Skeletal muscle satellite cell (primary cell): ENCODE measurements around the gene ZNF248.
"Not testable (repeated sequence)": the region's sequence is repeated elsewhere in the genome, so short reads cannot be mapped to it uniquely, and the experiment has no call there.

Experiments
- H3K27me3 ChIP-seq: 2 replicates; pipeline ENCODE4 v1.7.0; 2013; ENCODE audit warnings: low read length; ENCODE audit not compliant: control insufficient read depth, insufficient read depth
- H3K36me3 ChIP-seq: 2 replicates; pipeline ENCODE4 v1.7.0; 2013; ENCODE audit warnings: mild to moderate bottlenecking, control low read depth, low read length; ENCODE audit not compliant: insufficient read depth
- H3K4me1 ChIP-seq: 2 replicates; pipeline ENCODE4 v1.7.0; 2013; ENCODE audit warnings: low read length; ENCODE audit not compliant: control insufficient read depth, insufficient read depth
- H3K4me2 ChIP-seq: 2 replicates; pipeline ENCODE4 v1.7.0; 2013; ENCODE audit warnings: mild to moderate bottlenecking, low read length
- H3K4me3 ChIP-seq: 2 replicates; pipeline ENCODE4 v1.7.0; 2013; ENCODE audit warnings: low read length
- H3K9ac ChIP-seq: 2 replicates; pipeline ENCODE4 v1.7.0; 2013; ENCODE audit warnings: mild to moderate bottlenecking, low read depth, low read length, moderate library complexity
- H3K9me3 ChIP-seq: replicated peaks from 2 replicates; pipeline ENCODE4 v1.7.0; 2013; ENCODE audit warnings: mild to moderate bottlenecking, control low read depth, low read length

The ZNF248 gene

DNA sequence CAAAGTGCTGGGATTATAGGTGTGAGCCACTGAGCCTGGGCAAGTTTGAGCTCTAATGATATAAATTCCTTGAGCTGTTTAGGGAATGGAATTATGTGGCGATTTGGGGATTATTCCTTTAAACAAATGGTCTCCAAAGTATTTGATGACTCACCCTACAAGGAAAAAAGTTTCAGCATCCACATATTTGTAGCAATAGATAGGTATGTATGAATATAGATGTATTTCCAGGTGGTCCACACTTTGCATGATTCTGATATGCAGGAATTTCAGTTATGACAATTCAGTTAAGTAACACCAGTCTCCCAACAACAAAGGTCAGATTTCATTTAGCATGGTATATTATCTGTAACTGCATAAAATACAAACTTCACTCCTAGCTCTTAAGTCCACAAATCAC, 92.2 kb downstream of the ZNF248 start:
- Histone ChIP-seq H3K4me2 (no peak overlapping the region), H3K9ac (no peak overlapping the region)

DNA sequence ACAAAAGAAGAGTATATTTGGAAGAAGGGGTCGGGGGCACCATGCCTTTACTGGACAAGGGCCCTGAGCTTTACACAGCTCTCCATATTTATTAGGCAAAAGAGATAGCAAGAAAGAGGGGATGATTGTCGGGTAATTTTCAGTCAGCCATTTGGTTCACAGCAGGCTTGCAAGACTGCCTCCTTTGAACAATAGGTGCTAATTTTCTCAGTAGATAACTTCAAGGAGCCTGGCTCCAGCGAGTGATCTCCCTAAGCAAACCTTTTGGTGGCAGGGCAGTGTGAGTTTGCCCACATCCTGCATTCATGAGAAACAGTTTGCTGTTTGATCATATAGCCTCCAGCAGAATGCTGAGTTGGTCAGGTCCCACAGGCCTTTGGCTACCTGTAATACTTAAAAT, 94.3 kb downstream of the ZNF248 start:
- Histone ChIP-seq H3K4me3 (no peak overlapping the region), H3K4me1 (no peaks in the 10 kb centered on the region), H3K9ac (no peak overlapping the region), H3K9me3 (no peaks in the 10 kb centered on the region), H3K36me3 (no peaks in the 10 kb centered on the region), H3K27me3 (no peaks in the 10 kb centered on the region), H3K4me2 (no peak overlapping the region)

More for the DNA sequence above, 92.2 kb downstream of the ZNF248 start:
- Histone ChIP-seq H3K27me3 (no peaks in the 10 kb centered on the region), H3K4me1 (no peaks in the 10 kb centered on the region), H3K9me3 (no peaks in the 10 kb centered on the region), H3K4me3 (no peak overlapping the region), H3K36me3 (no peaks in the 10 kb centered on the region)

DNA sequence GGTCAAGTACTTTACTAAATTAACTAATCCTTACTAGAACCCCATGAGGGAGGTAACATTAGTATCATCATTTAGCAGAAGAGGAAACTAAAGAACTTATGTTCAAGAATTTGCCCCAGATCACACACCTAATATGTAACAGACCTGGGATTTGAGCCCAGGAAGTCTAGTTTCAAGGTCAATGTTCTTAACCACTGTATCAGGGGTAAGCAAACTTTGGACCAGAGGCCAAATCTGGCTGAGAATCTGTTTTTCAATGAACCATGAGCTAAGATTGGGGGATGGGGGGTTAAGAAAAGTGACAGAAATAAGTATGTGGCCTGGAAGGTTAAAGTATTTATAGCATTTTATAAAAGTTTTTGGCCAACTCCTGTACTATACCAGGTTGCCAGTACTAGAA, 95.1 kb downstream of the ZNF248 start:
- H3K27me3 ChIP-seq, result no peaks in the 10 kb centered on the region
- no peaks in the 10 kb centered on the region for H3K9me3 ChIP-seq
- H3K4me3 ChIP-seq, result no peak overlapping the region
- H3K4me1 ChIP-seq, result no peaks in the 10 kb centered on the region
- H3K9ac ChIP-seq, result no peak overlapping the region
- no peaks in the 10 kb centered on the region for H3K36me3 ChIP-seq
- no peak overlapping the region for H3K4me2 ChIP-seq

DNA sequence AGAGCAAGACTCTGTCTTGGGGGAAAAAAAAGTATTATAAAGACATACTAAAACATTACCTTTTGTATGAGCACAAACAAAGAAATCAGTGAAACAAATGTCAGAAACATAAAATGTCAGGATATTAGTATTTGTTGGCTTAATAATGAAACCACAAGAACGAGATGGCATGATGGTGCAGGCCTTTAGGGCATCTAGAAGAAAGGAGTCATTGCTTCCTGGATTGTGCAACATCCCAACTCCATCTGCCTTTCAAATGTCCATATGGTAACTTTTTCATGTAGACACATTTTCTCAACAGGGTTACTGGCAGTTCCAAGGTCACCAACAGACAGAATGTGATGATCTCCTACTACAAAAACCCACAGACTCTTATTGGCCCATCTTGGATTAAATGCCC, 96.6 kb downstream of the ZNF248 start:
- Histone ChIP-seq H3K4me3 (no peak overlapping the region), H3K4me1 (no peaks in the 10 kb centered on the region), H3K9ac (no peak overlapping the region), H3K9me3 (no peaks in the 10 kb centered on the region), H3K27me3 (no peaks in the 10 kb centered on the region), H3K36me3 (no peaks in the 10 kb centered on the region), H3K4me2 (no peak overlapping the region)

DNA sequence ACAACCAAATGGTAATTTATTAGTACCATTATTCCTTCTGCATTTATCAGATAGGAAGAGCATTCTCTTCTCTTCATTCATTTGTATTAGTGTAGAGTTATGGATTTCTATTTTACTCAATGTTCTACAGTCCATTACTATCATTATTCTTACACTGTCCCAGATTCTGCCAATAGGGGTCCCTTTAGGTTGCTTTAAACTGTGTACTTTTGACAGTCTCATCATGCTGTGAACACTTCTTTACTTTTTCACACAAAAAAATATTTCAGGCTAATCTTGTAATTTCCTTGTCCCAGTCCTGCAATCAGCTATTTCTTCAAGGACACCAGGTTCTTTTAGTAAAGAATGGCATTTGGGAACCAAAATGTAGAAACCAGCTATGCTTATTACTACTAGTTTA, 99.3 kb downstream of the ZNF248 start:
- no peak overlapping the region for H3K4me3 ChIP-seq
- no peak overlapping the region for H3K9ac ChIP-seq
- H3K27me3 ChIP-seq, result no peaks in the 10 kb centered on the region
- no peak overlapping the region for H3K4me2 ChIP-seq
- H3K9me3 ChIP-seq, result no peaks in the 10 kb centered on the region
- H3K4me1 ChIP-seq, result no peaks in the 10 kb centered on the region
- H3K36me3 ChIP-seq, result no peaks in the 10 kb centered on the region

DNA sequence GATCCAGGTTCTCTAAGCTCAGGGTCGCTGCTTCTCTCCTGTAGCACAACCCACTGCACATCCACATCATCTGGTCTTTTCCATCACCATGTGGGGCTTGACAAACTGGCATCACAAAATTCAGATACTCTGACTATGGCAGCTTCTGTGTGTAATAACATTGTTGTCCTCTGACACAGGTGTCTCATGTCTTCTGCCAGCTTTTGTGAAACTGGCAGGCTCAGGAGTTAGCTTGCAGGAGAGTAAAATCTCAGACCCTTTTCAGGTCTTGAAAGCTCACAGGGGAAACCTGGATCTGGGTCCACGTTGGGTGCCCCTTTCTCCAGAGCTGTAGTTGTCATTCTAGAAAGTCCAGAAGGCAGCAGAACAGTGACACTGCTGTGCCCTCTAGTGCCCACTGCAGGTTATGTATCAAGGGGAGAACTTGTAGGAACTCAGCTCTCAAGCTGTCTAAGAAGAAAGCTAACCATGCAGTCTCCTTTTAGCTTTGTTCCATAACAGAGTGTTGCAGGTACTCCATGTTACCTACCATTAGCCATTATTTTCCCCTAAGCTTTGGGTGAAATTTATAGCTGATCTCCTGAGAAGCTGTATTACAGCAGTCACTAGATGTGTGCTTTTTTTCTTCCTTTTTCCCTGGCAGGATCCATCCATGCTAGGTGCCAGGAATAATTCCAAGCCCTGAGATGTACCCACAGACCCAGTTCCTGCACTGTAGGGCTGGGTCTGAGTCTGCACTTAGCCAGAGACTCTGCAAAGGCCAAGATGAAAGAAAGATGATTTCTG, 102.7 kb downstream of the ZNF248 start:
- no peak overlapping the region for H3K4me3 ChIP-seq
- H3K9ac ChIP-seq, result no peak overlapping the region

DNA sequence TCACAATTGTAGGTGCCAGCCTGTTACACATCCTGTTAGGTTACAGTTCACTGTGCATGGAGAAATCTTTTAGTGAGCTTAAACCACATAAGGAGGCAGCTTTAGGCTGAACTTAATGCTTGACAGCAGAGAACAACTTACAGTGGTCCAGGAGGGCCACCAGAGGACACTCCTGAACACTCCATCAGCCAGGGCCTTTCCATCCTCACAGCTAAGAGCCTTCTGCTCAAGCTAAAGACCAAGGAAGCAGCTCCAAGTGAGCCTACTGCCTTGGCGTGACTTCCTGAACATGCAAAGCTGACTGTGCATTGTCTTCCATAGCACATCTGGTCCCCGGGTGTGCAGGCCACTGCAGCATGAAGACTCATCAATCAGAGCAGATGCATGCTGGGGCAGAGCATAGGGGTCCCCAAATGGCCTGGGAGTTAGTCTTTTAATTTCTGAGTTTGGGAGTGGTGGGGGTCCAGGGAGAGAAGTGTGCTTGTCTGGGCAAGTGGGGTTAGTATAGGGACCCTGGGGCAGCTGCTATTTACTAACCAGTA, 105.0 kb downstream of the ZNF248 start:
- no peak overlapping the region for H3K4me2 ChIP-seq
- H3K4me3 ChIP-seq, result no peak overlapping the region
- H3K9me3 ChIP-seq, result no peaks in the 10 kb centered on the region
- no peaks in the 10 kb centered on the region for H3K27me3 ChIP-seq
- no peaks in the 10 kb centered on the region for H3K36me3 ChIP-seq
- no peaks in the 10 kb centered on the region for H3K4me1 ChIP-seq
- no peak overlapping the region for H3K9ac ChIP-seq

More for the DNA sequence above, 102.7 kb downstream of the ZNF248 start:
- no peaks in the 10 kb centered on the region for H3K36me3 ChIP-seq
- no peaks in the 10 kb centered on the region for H3K9me3 ChIP-seq
- no peaks in the 10 kb centered on the region for H3K4me1 ChIP-seq
- no peak overlapping the region for H3K4me2 ChIP-seq
- no peaks in the 10 kb centered on the region for H3K27me3 ChIP-seq

DNA sequence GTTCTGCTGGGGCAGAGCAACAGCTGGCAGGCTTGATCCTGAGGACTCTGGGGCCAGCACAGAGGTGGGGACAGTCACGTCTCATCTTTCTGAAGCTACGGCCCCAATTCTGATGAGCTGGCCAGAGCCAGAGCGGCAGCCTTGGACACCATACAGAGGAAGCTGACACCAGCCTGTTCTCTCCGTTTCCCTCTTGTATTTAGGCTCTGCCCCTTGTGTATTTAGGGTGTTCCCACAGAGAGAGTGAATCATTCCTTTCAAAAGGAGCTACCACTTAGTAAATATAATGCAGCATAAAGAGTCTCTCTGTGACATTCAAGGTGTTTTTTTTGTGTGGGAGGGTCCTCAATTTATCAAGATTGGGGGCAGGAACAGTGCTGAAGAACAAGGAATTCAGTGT, 109.2 kb downstream of the ZNF248 start:
- no peak overlapping the region for H3K4me2 ChIP-seq

DNA sequence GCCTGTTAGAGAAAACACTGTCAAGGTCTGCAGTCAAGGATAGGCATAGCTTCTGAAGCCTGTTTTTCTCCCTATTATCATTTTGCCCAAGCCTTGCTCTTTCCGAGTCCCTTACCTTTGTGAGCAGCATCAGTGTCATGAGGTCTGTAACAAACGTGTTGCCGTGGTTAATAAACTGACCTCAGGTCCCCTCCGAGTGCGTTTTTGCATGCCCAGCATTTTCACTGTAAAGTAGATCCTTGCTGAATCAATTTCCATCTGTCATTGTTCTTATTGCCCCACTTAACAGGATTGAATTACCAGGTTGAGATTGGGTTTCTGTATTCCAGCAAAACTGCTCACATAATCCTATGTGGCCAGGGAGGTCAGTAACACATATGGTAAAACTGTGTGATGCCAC, 110.3 kb downstream of the ZNF248 start:
- H3K9me3 ChIP-seq, result no peaks in the 10 kb centered on the region
- H3K27me3 ChIP-seq, result no peaks in the 10 kb centered on the region
- H3K9ac ChIP-seq, result no peak overlapping the region
- H3K4me1 ChIP-seq, result no peaks in the 10 kb centered on the region
- no peak overlapping the region for H3K4me2 ChIP-seq
- H3K36me3 ChIP-seq, result no peaks in the 10 kb centered on the region
- H3K4me3 ChIP-seq, result no peak overlapping the region

More for the DNA sequence above, 109.2 kb downstream of the ZNF248 start:
- Histone ChIP-seq H3K9ac (no peak overlapping the region), H3K4me1 (no peaks in the 10 kb centered on the region), H3K4me3 (no peak overlapping the region), H3K9me3 (no peaks in the 10 kb centered on the region), H3K36me3 (no peaks in the 10 kb centered on the region), H3K27me3 (no peaks in the 10 kb centered on the region)

DNA sequence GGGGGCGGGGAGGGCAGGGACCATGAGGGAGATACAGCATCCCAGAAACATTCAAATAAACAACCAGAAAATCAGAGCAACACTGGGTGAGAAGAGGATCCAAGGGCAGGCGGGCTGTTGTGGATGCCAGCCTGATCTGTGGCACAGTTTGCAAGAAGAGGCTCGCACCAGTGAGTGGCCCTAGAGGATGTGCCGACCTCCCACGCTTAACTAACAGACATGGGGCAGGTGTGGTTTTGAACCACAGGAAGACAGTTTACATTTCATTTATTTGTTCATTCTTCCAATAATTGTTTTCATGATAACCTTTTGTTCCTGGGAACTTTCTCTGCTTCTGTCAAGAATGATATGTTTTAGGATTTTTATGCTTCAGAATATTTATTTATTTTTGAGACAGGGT, 115.6 kb downstream of the ZNF248 start:
- no peaks in the 10 kb centered on the region for H3K36me3 ChIP-seq
- no peak overlapping the region for H3K4me3 ChIP-seq
- H3K27me3 ChIP-seq, result no peaks in the 10 kb centered on the region
- H3K4me1 ChIP-seq, result no peaks in the 10 kb centered on the region
- no peak overlapping the region for H3K9ac ChIP-seq
- no peak overlapping the region for H3K4me2 ChIP-seq
- H3K9me3 ChIP-seq, result no peaks in the 10 kb centered on the region

DNA sequence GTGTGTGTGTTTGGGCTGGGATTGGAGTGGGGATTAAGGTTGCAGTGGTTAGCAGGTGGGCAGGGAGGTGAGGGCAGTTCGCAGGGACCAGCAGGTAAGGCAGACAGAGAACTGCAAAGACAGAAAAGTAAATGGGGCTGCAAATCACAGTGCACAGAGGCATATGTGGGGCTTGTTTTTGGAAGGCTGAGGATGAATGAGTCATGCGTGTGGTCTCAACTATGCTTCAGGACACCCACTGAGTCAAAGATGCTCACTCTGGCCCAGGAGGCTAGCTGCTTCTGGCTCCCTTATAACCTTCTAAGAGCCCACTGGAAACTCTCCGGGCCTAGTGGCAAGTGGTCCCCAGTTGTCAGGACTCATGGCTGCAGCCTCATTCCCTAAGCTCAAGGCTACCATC, 118.2 kb downstream of the ZNF248 start:
- Histone ChIP-seq H3K4me3 (no peak overlapping the region), H3K36me3 (no peaks in the 10 kb centered on the region), H3K9me3 (no peaks in the 10 kb centered on the region), H3K27me3 (no peaks in the 10 kb centered on the region), H3K9ac (no peak overlapping the region), H3K4me1 (peaks cover 3% of the 10 kb centered on the region), H3K4me2 (no peak overlapping the region)

DNA sequence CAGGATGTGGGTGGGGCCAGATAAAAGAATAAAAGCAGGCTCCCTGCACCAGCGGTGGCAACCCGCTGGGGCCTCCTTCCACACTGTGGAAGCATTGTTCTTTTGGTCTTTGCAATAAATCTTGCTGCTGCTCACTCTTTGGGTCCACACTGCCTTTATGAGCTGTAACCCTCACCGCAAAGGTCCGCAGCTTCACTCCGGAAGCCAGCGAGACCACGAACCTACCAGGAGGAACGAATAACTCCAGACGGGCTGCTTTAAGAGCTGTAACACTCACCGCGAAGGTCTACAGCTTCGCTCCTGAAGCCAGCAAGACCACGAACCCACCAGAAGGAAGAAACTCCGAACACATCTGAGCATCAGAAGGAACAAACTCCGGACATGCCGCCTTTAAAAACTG, 119.2 kb downstream of the ZNF248 start:
- not testable (repeated sequence) for H3K27me3 ChIP-seq, H3K4me1 ChIP-seq, H3K9me3 ChIP-seq, H3K4me3 ChIP-seq, H3K36me3 ChIP-seq, H3K4me2 ChIP-seq, H3K9ac ChIP-seq
